Activated naive CD4-positive, alpha-beta T cell treated with anti-CD3 and anti-CD28 coated beads, Interleukin-2, amount 50 U/mL, for 24 hours (primary cell): Measurements from ENCODE around the gene TUBGCP4.
"Not testable (repeated sequence)": the region's sequence is repeated elsewhere in the genome, so short reads cannot be mapped to it uniquely, and the experiment has no call there.

ENCODE experiments used
- H3K27ac Mint-ChIP-seq: one replicate; pipeline ENCODE4 v1.8.0; 2021; ENCODE audit warnings: mild to moderate bottlenecking, mixed read lengths
- H3K27me3 Mint-ChIP-seq: one replicate; pipeline ENCODE4 v1.8.0; 2021; ENCODE audit warnings: mixed read lengths
- H3K36me3 Mint-ChIP-seq: one replicate; pipeline ENCODE4 v1.8.0; 2021; ENCODE audit warnings: mixed read lengths
- H3K4me1 Mint-ChIP-seq: one replicate; pipeline ENCODE4 v1.8.0; 2021; ENCODE audit warnings: mixed read lengths
- H3K4me3 Mint-ChIP-seq: one replicate; pipeline ENCODE4 v1.8.0; 2021; ENCODE audit warnings: mild to moderate bottlenecking, mixed read lengths
- H3K9me3 Mint-ChIP-seq: one replicate; pipeline ENCODE4 v1.8.0; 2021; ENCODE audit warnings: mixed read lengths

TUBGCP4 gene

DNA sequence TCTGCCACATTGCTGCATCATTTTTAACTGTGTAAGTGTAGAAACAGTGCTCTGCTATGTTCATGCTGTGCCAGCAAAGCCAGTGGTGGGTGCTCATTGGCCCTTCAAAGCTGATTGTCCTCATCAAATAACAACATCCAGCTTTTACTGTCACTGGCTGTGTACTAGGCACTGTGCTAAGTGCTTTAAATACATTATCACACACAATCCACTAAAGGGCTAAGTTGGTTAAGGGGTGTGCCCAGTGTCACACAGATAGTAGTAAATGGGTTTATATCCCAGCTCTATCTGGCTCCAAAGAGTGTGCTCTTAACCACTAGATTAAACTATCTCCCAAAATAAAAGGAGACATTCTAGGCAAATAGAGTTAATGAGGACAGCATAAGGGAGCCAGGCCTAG, 7.7 kb downstream of the TUBGCP4 start:
- Mint-ChIP-seq H3K4me1 (peaks cover 11% of the 10 kb centered on the region), H3K27ac (no peak overlapping the region), H3K4me3 (no peak overlapping the region), H3K36me3 (peaks cover 22% of the 10 kb centered on the region), H3K27me3 (no peaks in the 10 kb centered on the region), H3K9me3 (no peaks in the 10 kb centered on the region)

DNA sequence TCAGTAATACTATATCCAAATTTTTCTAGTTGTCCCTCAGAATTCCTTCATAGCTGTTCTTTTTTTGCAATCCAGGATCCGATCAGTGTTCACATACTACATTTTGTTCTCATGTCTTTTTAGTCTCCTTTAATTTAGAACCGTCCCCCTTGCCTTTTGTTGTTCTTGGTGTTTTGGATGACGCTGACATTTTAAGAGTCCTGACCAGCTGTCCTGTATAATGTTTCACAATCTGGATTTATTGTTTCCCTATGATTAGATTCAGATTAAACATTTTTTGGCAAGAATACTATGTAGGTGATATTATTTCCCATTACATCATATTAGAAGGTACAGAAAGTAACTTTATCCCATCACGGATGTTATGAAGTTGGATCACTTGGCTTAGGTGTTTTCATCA, 11.4 kb downstream of the TUBGCP4 start:
- Mint-ChIP-seq H3K27me3 (no peaks in the 10 kb centered on the region), H3K9me3 (no peaks in the 10 kb centered on the region), H3K27ac (no peak overlapping the region), H3K4me3 (no peak overlapping the region), H3K4me1 (no peaks in the 10 kb centered on the region), H3K36me3 (peaks cover 44% of the 10 kb centered on the region)

DNA sequence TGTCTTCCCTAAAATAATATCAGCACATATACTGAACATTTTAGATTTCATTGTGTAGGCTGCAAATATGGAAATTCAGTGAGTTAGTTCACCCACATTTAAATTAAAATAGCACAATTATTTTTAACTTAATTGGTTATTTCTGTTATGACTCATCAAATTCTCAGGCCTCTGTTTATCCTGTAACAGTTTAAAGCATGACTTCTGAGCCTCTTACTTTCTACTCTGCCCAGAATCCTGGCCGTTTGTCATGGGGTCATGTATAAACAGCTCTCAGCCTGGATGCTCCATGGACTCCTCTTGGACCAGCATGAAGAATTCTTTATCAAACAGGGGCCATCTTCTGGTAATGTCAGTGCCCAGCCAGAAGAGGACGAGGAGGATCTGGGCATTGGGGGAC, 12.2 kb downstream of the TUBGCP4 start:
- H3K9me3 Mint-ChIP-seq = no peaks in the 10 kb centered on the region
- no peaks in the 10 kb centered on the region for H3K27me3 Mint-ChIP-seq
- no peaks in the 10 kb centered on the region for H3K4me1 Mint-ChIP-seq
- peaks cover 38% of the 10 kb centered on the region for H3K36me3 Mint-ChIP-seq
- no peak overlapping the region for H3K27ac Mint-ChIP-seq
- no peak overlapping the region for H3K4me3 Mint-ChIP-seq

DNA sequence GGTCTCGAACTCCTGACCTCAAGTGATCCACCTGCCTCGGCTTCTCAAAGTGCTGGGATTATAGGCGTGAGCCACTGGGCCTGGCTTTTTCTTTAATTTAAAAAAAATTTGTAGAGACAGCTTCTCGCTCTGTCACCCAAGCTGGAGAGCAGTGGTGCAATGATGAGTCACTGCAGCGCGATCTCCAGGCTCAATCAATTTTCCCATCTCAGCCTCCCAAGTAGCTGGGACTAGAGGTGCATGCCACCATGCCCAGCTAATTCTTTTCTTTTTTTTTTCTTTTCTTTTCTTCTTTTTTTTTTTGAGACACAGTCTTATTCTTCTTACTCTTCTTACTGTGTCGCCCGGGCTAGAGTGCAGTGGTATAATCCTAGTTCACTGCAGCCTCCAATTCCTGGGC, 19.8 kb downstream of the TUBGCP4 start:
- H3K9me3 Mint-ChIP-seq = no peaks in the 10 kb centered on the region
- H3K36me3 Mint-ChIP-seq = peaks cover 27% of the 10 kb centered on the region

DNA sequence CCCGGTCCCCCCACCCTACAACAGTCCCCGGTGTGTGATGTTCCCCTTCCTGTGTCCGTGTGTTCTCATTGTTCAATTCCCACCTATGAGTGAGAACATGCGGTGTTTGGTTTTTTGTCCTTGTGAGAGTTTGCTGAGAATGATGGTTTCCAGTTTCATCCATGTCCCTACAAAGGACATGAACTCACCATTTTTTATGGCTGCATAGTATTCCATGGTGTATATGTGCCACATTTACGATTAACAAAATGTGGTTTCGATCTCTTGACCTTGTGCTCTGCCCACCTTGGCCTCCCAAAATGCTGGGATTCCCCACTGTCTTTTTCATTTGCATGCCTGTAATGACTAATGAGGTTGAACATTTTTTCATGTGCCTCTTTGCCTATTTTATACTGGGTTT, 22.7 kb downstream of the TUBGCP4 start:
- H3K36me3 Mint-ChIP-seq = peaks cover 25% of the 10 kb centered on the region
- H3K27me3 Mint-ChIP-seq, H3K4me1 Mint-ChIP-seq, H3K27ac Mint-ChIP-seq, H3K9me3 Mint-ChIP-seq, H3K4me3 Mint-ChIP-seq: not testable (repeated sequence)

More for the DNA sequence above, 19.8 kb downstream of the TUBGCP4 start:
- Mint-ChIP-seq H3K4me3 (no peak overlapping the region), H3K27me3 (no peaks in the 10 kb centered on the region), H3K4me1 (no peaks in the 10 kb centered on the region), H3K27ac (no peak overlapping the region)

DNA sequence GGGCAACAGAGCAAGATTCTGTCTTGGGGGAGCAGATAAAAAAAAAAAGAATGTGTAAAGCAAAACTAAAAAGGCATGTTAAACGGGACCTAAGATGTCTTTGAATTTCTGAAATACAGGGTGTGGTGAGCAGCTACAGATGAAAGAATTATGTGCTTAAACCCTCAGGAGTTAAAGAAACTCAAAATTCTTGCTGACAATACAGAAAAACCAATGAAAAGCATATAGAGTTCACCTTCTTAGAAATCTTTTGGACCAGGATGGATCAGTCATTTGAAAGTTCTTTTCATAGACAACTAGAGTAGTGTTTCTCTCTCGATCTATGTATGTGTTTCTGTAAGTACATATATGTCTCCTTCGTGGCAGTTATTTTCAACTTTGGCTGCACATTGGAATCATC, 31.4 kb downstream of the TUBGCP4 start:
- Mint-ChIP-seq H3K27ac (no peak overlapping the region), H3K4me1 (peaks cover 7% of the 10 kb centered on the region), H3K9me3 (no peaks in the 10 kb centered on the region), H3K36me3 (peaks cover 19% of the 10 kb centered on the region), H3K4me3 (no peak overlapping the region), H3K27me3 (no peaks in the 10 kb centered on the region)

DNA sequence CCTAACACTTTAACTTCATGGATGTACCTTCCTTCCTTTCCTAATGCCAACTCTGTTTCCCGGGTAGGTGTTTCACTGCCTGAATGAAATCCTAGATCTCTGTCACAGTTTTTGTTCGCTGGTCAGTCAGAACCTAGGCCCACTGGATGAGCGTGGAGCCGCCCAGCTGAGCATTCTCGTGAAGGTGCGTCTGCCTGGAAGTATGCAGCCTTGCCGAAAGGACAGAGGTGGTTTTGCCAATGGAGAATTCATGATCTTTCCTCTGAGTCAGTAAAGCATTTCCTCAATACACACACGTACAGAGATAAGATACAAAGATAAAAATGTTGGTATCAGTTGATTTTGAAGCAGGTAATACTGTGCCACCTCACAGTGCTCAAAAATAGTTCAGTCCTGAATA, 32.7 kb downstream of the TUBGCP4 start:
- H3K27me3 Mint-ChIP-seq = no peaks in the 10 kb centered on the region
- peaks cover 19% of the 10 kb centered on the region for H3K36me3 Mint-ChIP-seq
- no peaks in the 10 kb centered on the region for H3K9me3 Mint-ChIP-seq
- H3K27ac Mint-ChIP-seq = peak overlapping the region; percentile 24
- H3K4me3 Mint-ChIP-seq = no peak overlapping the region
- H3K4me1 Mint-ChIP-seq = peaks cover 7% of the 10 kb centered on the region

DNA sequence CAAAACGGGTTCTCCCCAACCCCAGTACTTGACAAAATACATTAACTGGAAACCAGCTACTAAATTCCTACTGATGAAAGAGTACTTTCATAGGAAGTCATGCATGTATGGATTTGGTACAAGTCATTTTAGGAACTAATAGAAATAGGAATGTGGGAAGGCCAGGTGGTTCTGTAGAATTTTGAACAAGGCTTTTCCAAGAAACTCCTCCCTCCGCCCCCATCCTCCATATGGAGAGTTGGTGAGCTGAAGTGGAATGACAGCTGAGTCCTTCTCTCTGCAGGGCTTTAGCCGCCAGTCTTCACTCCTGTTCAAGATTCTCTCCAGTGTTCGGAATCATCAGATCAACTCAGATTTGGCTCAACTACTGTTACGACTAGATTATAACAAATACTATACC, 33.2 kb downstream of the TUBGCP4 start:
- H3K4me1 Mint-ChIP-seq = peaks cover 7% of the 10 kb centered on the region
- H3K27me3 Mint-ChIP-seq = no peaks in the 10 kb centered on the region
- no peak overlapping the region for H3K4me3 Mint-ChIP-seq
- H3K9me3 Mint-ChIP-seq = no peaks in the 10 kb centered on the region
- peaks cover 24% of the 10 kb centered on the region for H3K36me3 Mint-ChIP-seq
- no peak overlapping the region for H3K27ac Mint-ChIP-seq

DNA sequence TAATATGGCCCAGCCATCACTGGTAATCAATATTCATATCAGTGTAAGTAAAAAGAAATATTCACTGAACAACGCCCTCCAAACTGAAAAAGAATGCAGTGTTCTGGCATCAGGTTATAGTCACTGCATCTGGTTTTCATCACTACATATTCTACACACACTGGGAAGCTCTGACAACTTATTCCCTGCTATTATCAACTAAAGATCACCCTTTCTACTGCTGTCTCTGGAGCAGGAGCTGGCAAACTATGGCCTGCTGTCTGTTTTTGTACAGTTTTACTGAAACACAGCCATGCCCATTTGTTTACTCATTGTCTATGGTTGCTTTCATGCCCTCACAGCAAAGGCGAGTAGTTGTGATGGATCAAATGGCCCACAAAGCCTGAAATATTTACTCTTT, 35.3 kb downstream of the TUBGCP4 start:
- peaks cover 7% of the 10 kb centered on the region for H3K4me1 Mint-ChIP-seq
- H3K9me3 Mint-ChIP-seq = no peaks in the 10 kb centered on the region
- H3K36me3 Mint-ChIP-seq = peaks cover 23% of the 10 kb centered on the region
- H3K27me3 Mint-ChIP-seq = no peaks in the 10 kb centered on the region
- peak overlapping the region; percentile 4 for H3K27ac Mint-ChIP-seq
- H3K4me3 Mint-ChIP-seq = no peak overlapping the region

DNA sequence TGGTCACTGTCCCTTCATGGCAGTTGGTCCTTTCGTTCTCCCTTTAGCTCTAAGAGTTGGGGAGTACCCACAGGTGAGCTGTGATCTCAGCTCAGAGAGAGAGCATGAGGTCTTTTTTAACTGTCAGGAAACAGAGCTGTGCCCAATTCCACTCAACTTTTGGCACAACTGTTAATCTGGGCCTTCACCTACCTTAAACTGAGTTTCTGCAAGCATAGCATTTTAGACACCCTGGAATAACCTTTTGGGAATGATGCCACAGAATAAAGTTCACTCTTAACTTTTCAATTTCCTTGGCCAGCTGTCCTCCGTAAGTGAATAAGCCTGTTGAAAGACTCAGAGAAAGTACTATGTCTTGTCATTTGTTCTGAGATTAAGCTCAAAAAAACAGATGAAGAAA, 35.9 kb downstream of the TUBGCP4 start:
- Mint-ChIP-seq H3K9me3 (no peaks in the 10 kb centered on the region), H3K4me3 (no peak overlapping the region), H3K4me1 (peaks cover 7% of the 10 kb centered on the region), H3K27me3 (no peaks in the 10 kb centered on the region), H3K36me3 (peaks cover 20% of the 10 kb centered on the region), H3K27ac (no peak overlapping the region)

DNA sequence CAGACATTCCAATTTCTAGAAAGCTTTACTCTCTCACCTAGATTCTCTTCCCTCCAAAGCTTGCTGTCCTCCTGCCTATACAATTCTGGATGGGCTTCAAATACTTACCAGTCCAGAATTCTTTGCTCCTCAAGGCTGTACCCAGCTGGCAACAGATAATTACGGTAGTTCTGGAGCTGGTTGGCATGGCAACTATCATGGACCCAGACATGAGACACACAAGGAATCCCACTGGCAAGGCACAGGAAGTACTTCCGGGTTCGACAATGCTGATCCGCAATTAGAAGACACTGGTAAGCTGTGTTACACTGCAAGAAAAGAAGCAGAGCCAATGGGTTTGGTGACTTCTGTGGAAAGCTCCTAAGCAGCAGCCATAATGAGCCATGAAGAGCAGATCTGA, 37.9 kb downstream of the TUBGCP4 start:
- Mint-ChIP-seq H3K4me1 (peaks cover 4% of the 10 kb centered on the region), H3K27ac (no peak overlapping the region), H3K27me3 (no peaks in the 10 kb centered on the region), H3K36me3 (peaks cover 28% of the 10 kb centered on the region), H3K9me3 (no peaks in the 10 kb centered on the region), H3K4me3 (no peak overlapping the region)

DNA sequence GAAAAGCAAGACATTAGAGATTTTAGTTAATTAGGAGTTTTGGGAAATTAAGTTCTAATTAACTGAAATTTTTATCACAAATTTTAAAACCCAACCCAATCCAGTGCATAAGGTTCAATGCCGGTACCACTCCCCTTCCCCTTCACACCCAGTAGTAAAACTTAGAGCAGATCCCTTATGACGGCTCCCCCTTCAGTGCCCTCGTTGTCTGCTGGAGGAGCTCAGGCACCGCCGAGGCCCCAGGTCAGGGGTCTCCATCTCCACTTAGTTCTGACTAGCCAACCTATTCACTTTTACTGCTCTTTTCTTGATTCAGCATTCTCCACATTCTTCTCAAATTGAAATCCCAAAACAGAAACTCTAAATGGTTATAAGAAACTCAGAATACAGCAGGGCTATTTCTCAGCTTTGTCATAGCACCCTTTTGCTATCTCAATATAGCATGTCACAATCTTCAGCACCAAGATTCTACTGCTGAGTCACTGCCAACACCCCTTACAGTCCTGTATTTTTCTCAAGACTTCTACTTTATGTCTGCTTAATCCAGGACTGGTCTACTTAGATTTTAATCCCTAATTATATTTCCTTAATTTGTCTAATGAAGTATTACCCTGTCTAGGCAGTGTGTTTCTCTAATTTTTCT, 39.8 kb downstream of the TUBGCP4 start:
- Mint-ChIP-seq H3K4me3 (no peak overlapping the region), H3K27ac (no peak overlapping the region), H3K36me3 (peaks cover 25% of the 10 kb centered on the region), H3K27me3 (no peaks in the 10 kb centered on the region), H3K9me3 (no peaks in the 10 kb centered on the region), H3K4me1 (no peaks in the 10 kb centered on the region)

DNA sequence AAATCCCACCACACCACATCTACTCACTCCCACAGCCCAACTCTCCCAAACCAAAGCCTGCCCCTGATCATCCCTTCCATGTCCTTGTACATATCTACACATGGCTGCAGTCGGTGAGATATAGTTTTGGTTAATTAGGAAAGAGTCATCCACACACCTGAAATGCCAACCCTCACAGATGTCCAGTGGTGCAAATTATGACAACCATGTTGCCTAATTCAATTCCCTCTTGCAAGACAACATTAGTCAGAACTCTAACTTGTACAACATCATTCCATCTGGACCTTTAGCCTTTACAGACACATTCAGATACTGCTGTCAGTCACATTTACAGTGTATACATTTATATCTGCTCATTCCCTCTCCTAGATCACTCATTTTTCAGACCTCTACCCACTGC, 41.2 kb downstream of the TUBGCP4 start:
- no peak overlapping the region for H3K4me3 Mint-ChIP-seq
- no peaks in the 10 kb centered on the region for H3K27me3 Mint-ChIP-seq
- H3K4me1 Mint-ChIP-seq = no peaks in the 10 kb centered on the region
- H3K27ac Mint-ChIP-seq = peak overlapping the region; percentile 63
- peaks cover 24% of the 10 kb centered on the region for H3K36me3 Mint-ChIP-seq
- H3K9me3 Mint-ChIP-seq = no peaks in the 10 kb centered on the region

DNA sequence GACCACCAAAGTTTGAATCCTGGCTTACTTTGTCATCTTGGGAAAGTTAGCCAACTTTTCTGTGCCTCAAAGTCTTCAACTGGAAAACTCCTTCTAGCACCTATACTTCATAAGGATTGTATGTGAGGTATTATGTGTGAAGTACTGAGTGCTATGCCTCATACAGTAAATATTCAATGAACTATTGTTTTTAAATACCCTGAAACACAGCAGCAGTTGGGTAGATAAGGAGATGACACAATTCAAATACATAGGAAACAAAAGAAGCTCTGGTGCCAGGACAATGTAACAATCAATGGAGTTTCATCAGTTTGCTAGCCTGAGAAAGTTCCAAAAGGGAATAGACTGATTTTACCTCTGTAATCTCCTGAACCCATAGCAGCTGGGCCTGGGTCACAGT, 43.3 kb downstream of the TUBGCP4 start:
- no peaks in the 10 kb centered on the region for H3K9me3 Mint-ChIP-seq
- H3K4me3 Mint-ChIP-seq = no peak overlapping the region
- no peaks in the 10 kb centered on the region for H3K4me1 Mint-ChIP-seq
- no peaks in the 10 kb centered on the region for H3K27me3 Mint-ChIP-seq
- peaks cover 27% of the 10 kb centered on the region for H3K36me3 Mint-ChIP-seq
- H3K27ac Mint-ChIP-seq = no peak overlapping the region

DNA sequence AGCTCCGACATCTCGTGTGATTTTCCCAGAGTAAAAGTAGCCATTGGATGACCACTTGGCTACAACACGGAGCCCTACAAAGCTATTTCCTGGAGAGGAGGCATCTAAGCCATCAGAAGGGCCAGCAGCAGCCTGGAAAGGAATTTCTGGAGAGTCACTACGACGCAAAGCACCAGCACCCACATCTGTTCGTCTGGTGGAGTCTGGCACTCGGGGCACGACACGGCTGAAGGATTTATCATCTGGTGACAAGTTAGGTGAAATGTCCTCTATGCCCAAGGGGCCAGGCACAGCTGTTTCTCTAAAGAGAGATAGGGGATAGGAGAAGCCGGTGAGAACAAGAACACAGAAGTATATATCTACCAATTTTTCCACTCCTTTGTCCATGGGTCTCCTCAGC, 49.5 kb downstream of the TUBGCP4 start:
- no peak overlapping the region for H3K27ac Mint-ChIP-seq
- peaks cover 31% of the 10 kb centered on the region for H3K36me3 Mint-ChIP-seq
- H3K27me3 Mint-ChIP-seq = no peaks in the 10 kb centered on the region

DNA sequence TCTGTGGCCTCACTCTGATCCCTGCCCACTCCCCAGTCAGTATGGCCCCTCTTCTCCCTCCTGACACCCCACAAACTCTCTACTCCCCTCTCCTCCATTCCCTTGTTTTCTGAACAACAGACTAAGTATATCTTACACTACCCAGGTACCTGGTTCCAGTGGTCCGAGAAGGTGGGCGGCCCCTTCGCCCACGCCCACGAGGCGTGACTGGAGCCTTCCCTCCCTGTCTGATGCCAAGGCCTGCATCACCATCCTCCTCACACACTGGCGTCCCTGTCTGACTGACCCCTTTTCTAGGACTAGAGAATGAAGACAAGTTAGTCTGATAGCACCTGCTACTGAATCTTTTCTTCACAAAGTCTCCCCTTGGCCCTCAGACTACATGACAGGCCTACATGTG, 50.0 kb downstream of the TUBGCP4 start:
- H3K27ac Mint-ChIP-seq = no peak overlapping the region
- H3K9me3 Mint-ChIP-seq = no peaks in the 10 kb centered on the region
- H3K36me3 Mint-ChIP-seq = peaks cover 30% of the 10 kb centered on the region
- no peak overlapping the region for H3K4me3 Mint-ChIP-seq
- peaks cover 17% of the 10 kb centered on the region for H3K4me1 Mint-ChIP-seq
- no peaks in the 10 kb centered on the region for H3K27me3 Mint-ChIP-seq

More for the DNA sequence above, 49.5 kb downstream of the TUBGCP4 start:
- no peaks in the 10 kb centered on the region for H3K9me3 Mint-ChIP-seq
- H3K4me1 Mint-ChIP-seq = peaks cover 17% of the 10 kb centered on the region
- H3K4me3 Mint-ChIP-seq = no peak overlapping the region

DNA sequence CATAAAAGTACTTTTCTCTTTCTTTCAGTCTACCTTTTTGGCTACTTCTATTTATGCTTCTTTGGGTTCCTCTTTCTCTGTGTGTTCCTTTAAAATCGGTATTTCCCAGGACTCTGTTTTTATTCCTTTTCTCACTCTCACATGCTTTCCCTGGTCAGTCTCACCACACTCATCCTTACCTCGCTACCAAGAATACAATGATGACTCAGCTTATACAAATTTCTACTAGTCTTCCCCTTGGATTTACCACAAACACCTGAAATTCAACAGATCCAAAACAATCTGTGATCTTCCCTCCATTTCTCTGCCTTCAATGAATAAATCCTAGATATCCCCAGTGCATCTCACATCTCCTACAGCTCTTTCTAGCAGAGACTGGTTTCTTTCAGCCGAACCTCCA, 52.9 kb downstream of the TUBGCP4 start:
- no peak overlapping the region for H3K4me3 Mint-ChIP-seq
- H3K4me1 Mint-ChIP-seq = peaks cover 17% of the 10 kb centered on the region
- peak overlapping the region; percentile 85 for H3K27ac Mint-ChIP-seq
- H3K36me3 Mint-ChIP-seq = peaks cover 29% of the 10 kb centered on the region
- no peaks in the 10 kb centered on the region for H3K27me3 Mint-ChIP-seq
- H3K9me3 Mint-ChIP-seq = no peaks in the 10 kb centered on the region
